ENCODE data around the gene SHROOM3. TPM values are rescaled to one million over a fixed set of nuclear protein-coding genes. Genes with fewer than 3 reads are reported as not detected.
"Not testable (repeated sequence)": the region's sequence is repeated elsewhere in the genome, so short reads cannot be mapped to it uniquely, and the experiment has no call there.

SHROOM3 gene
- total RNA-seq, 1 donor from 2014 or later: 66.6 TPM

DNA sequence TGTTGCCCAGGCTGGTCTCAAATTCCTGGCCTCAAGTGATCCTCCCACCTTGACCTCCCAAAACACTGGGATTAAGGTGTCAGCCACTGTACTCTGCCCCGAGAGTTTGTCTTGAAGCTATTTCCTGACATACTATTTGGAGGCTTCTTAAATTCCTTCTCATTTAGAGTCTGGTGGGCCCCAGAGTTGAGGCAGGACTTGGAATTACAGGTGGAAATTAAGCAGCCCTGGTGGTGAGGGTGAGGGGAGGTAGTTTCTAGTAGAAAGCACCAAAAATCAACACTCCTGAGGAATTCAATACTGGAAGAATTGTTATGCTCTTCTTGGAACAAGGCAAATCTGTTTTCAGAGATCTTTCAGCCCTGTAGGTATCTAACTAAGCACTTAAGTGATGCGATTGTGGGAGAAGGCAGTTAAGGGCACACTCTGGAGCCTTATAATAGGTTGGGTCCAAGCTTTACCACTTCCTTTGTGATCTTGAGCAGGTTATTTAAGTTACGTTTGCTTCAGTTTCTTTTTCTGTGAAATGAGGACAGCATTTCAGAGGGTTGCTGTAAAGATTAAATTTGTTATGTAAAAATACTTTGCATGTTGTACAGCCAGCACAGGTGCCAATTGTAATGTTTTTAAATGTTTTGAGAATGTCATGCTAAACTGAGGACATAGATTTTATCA is 262.2 kb downstream of the SHROOM3 start:
- no peak for DNase-seq (ENCODE audit: low read depth)

DNA sequence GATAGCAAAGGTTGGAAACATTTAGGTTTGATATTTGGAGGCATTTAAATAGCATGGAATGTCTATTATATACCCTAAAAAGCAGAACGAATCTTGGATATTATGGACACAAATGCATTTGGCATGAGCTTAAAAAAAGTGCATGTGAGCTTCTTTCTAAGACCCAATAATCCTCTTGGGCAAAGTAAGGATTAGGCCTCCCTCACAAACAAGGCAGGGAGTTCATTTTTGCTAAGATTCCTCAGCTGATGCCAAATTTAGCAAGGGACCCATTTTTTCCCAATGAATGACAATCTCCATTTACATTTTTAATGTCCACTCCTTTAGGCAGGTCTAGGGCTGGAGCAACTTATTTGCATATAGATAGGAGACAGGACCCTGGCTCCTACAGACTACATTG is 263.1 kb downstream of the SHROOM3 start:
- DNase-seq (ENCODE audit: low read depth): no peak

DNA sequence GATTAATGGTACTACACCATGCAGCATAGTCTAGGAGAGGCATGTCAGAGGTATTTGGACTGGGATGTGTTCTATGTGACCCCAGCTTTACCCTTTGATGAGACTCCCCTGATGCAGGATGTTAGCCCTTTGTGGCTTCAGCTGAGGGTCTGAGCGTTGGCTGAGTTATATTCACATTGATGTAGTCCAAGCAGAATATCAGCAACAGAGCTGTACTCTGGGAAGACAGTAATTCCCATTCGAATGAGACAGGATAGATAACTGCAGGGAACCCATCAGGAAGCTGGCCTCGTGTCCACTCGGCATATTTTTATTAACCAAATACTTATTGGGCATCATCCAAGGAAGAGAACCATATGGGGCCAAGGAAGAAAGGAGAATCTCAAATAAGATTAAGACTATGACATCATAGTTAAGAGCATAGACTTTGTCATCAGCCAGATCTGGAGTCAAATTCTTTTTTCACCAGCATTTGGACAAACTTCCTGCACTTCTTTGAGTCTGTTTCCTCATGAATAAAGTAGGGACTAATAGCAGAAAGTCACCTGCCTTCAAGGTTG is 264.8 kb downstream of the SHROOM3 start:
- DNase-seq (ENCODE audit: low read depth): no peak

DNA sequence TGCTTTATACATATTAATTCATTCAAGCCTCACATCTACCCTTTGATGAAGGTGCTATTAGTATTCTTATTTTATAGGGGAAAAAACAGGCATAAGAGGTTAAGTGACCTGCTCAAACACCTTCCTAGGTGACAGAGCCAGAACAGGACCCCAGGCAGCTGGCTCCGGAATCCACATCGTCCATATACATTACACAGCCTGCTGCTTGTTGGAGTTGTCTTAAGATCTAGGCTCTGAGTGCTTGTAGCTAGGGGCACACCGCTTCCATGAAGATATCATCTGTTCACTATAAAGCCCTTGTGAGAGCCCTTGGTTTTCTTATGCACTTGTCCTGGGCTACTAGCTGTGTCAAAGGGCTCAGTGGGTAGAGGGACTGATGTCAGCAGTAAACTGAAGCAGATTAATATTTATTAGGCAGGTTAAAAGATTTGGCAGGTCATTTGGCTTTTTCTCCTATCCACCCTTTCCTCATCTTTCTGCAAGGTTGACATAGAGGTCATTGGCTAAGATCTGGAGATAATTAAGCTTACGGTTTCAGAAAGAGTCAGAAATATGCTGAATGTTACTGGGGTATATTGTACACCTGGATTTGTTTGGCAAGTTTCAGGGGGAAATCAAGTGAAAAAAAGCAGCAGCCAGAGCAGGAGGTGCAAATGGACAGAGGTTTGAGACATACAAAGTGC is 267.6 kb downstream of the SHROOM3 start:
- DNase-seq (ENCODE audit: low read depth): no peak

DNA sequence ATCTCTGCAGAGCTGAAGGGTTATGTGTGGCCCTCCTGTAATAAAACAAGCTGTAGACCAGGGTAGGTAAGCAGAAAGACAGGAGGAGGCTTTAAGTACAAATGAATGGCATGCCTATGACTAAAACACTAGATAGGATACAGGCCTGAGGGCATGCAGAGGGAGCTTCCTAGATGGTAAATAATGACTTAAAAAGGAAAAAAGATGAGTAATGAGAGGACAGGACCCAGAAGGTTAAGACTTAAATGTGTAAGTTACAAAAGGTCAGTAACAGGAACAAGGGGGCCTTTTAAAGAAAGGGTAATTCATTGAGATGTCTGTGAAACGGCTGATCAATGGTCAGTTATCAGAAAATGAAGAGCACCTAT is 268.1 kb downstream of the SHROOM3 start:
- no peak for DNase-seq (ENCODE audit: low read depth)

DNA sequence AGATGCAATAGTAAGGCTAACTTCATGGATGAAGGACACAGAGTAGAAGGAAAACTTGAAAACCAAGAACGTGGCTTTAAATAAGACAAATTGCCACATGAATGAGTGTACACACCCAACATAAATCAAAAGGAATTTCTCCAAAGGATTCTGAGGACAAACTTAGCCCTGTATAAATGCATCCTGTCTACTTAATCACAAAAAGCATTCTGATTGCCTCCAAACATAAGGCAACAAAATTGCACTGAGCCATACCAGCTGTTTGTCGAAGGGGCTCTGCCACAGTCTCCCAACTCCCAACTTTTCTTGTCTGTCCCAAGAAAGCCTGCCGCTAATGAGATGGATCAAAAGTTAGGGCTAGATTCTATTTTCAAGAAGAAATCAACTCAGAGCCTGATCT is 268.6 kb downstream of the SHROOM3 start:
- peak; percentile 44 for DNase-seq (ENCODE audit: low read depth)

DNA sequence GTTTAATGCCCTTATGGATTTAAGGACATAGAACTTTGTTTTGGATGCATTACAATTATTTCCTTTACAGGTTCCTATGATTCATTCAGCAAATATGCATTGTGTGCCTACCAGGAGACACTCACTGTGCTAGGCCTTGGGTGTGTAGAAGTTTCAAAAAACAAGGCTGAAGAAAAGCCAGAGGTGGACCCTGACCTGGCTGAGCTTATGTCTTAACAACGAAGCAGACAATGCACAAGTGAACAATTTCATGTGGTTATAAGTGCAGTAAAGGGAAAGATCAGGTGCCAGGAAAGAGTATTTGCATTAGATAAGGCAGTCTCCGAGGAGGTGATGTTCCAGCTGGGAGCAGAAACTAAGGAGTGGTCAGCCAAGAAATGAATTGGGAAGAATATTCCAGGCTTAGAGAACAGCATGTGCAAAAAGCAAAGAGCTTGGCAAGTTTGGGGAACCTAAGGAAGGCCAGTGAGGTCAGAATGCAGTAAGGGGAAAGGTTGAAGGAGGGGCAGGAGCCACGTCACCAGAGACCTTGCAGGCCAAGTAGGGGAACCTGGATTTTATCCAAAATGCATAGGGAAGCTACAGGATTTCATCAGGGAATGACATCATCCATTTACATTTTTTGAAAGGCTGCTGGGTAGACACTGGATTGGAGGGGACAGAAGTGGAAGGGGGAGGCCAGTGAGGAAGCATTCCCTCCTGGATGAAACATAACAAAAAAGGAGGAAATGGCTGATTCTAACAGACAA is 269.3 kb downstream of the SHROOM3 start:
- peak; percentile 91 for DNase-seq (ENCODE audit: low read depth)

DNA sequence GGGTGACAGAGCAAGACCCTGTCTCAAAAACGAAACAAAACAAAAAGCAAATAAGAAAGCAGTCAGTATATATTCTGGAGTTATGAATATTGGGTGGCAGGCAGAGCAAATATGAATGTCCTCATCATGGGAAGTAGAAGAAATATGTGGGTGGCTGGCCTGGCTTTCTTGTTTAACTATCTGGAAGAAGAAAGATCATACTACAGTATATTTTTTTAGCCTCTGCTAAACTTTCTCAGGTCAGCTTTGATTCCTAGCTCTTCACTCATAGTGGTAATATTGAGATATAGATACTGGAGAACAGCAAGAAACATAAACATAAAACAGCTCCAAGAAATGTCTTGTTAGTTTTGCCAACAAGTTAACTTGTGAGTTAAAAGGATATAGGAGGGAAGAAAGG is 270.4 kb downstream of the SHROOM3 start:
- no peak for DNase-seq (ENCODE audit: low read depth)

DNA sequence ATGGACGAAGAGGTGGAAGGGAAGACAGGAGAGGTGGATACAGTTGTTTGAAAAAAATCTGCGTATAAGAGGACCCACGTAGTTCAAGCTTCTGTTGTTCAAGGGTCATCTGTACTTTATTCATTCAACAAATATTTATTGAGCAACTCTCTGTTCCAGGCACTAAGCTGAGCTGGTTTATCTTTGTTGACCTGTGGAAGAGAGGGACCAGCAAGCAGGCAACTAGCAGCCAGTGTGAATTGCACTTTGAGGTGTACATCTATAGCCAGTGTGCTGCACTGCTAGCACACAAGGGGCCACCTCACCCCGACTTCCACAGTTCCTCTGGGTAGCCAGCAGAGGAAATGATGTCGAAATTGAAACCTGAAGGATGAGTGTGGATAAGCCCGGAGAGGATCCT is 271.6 kb downstream of the SHROOM3 start:
- no peak for DNase-seq (ENCODE audit: low read depth)

DNA sequence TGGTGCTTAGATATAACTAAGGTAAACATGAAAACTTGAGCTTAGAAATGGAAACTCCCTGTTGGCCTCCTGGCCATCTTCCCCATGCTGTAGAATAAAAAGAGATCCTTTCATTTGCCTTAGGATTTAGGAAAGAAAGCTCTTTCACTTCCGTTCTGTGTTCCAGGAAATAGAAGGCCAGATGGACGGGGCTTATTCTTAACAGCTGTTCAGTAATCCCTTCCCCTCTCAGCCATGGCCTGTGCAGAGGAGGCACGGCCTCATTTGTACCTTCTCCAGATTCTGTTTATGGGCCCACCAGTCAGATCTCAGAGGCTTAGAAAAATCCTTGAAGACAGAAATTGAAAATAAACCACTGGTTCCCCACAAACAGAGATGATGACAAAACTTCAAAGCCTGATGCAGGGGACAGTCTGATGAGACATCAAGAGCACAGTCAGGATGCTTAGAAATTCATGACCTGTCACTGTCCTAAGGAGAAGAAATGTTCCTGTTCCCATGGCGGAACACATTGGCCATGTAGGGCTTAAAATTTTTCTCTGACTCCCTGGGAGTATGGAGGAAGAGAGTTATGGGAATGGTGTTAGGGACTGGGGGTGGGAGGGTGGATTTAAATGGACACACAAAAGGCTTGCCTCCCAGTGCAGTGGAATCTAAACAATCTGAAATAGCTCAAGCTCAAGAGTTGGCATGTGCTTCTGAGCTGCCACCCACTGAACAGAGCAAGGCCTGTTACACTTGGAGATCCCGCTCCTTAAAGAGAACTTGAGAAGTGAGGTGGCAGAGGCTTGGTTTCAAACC is 274.1 kb downstream of the SHROOM3 start:
- peak; percentile 51 for DNase-seq (ENCODE audit: low read depth)

DNA sequence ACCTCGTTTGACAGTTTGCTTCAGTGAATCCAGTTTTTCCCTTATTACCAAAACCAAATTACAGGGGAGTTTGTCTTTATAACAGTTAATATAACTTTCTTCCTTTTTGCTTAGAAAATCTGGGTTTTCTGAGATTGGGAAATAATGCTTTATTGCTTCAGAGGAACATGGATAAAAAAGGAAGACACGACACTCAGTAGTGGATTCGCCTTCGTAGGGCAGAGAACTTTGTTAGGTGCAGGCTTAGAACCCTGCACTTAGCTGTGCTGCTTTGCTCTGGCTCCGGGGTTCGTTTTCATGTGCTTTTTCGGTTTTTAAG is 274.7 kb downstream of the SHROOM3 start:
- no peak for DNase-seq (ENCODE audit: low read depth)

DNA sequence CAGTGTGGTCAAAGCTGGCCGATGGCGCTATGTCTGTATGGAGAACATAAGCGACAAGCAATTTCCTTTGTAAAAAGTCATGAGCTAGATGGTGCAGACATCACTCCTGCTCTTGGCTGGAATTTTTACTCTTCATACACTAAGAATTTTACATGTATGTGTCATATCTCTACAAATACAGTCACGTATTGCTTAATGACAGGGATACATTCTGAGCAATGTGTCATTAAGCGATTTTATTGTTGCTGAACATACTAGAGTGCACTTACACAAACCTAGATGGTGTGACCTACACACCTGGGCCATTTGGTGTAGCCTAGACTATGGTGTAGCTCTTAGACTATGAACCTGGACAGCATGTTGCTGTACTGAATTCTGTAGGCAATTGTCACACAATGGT is 277.5 kb downstream of the SHROOM3 start:
- DNase-seq (ENCODE audit: low read depth): no peak

DNA sequence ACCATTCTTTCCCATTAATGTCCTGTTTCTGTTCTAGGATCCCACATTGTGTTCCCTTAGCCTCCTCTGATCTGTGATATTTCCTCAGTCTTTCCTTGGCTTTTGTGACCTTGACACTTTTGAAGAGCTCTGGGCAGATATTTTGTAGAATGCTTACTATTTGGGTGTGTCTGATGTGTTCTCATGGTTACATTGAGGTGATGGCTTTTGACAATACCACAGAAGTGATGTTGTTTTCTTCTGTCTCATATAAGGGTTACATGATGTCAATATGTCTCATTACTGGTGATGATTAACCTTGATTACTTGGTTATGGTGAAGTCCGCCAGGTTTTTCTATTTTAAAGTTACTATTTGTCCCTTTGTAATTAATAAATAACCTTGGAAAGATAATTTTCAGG is 279.2 kb downstream of the SHROOM3 start:
- peak; percentile 87 for DNase-seq (ENCODE audit: low read depth)

DNA sequence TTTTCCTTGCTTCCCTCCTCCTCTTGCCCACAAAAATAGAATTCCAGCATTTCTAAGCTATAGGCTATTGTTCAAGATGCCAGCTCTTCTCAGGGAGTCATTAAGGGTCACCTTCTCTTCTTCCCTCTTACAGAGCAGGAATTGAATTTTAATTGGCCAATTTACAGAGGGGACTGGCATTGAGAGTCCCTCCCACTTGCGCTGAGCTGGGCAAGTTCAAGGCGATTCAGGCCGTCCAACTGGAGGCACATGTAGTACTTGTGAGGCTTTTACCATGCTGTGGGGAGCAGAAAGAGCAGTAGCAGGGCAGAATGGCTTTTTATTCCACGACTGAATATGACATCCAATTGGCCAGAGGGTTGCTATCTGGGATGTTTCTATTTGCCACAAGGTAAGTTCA is 281.0 kb downstream of the SHROOM3 start:
- DNase-seq (ENCODE audit: low read depth): no peak

DNA sequence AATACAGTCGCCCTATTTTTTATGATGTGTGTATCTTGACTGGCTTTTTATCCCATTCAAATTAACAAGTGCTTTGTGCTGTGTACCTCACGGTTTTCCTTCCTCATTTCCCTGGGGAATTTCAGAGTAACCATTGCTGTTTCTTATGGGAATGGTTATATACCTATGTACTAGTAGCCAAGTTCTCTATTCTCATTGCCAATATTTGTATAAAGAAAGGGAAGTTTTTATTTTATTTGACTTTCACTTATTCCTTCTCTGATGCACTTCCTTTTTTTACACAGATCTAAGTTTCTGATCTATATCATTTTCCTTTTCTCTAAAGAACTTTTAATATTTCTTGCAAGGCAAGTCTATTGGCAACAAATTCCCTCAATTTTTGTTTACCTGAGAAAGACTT is 281.6 kb downstream of the SHROOM3 start:
- no peak for DNase-seq (ENCODE audit: low read depth)

DNA sequence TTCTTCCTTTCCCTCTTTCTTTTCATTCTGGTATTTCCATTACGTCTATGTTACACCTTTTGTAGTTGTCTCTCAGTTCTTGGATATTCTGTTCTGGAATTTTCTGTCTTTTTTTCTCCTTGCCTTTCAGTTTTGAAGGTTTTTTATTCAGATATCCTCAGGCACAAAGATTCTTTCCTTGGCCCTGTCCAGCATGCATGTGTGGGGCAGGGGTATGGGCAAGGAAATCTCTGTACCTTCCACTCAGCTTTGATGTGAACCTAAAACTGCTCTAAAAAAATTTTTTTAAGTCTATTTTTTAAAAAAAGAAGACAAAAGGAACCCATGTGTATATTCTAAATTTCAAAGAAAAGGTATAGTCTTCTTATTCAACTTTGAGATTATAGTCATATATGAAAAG is 282.4 kb downstream of the SHROOM3 start:
- no peak for DNase-seq (ENCODE audit: low read depth)

DNA sequence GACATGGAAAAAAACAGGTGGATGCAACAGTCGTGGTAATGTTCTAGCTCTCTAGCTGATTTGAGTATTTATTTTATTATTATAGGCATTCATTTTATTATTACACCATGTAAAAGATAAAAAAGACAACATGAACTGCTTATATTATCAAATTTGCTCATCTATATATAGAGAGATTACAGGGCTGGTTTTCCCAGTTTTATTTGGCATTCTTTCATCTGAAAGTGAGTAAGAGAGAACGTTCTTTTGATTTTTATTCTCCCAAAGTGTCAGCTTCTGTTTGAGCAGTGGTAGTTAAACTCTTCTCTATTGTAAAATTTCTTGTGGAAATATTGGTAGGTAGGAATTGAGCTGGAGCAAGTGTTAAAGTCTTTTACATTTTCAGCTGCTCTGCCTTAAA is 283.0 kb downstream of the SHROOM3 start:
- no peak for DNase-seq (ENCODE audit: low read depth)

DNA sequence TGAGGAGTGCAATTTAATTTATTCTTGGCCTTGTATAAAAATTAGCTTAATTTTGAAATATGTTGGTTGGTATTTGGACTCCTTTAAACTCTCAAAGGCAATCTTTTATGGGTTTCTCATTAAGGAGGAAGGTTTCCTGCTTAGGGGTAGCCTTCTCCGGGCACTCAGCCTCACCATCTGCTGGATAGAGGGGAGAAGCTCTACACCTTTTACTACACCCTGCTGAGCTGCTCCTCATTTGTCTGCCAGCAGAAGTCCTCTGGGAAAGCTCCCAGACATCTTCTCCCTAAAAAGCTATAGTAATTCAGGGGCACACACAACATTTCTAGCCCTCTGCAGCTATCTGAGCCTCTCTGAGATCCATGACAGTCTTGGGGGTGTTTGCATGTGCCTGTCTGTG is 283.8 kb downstream of the SHROOM3 start:
- DNase-seq (ENCODE audit: low read depth): no peak

DNA sequence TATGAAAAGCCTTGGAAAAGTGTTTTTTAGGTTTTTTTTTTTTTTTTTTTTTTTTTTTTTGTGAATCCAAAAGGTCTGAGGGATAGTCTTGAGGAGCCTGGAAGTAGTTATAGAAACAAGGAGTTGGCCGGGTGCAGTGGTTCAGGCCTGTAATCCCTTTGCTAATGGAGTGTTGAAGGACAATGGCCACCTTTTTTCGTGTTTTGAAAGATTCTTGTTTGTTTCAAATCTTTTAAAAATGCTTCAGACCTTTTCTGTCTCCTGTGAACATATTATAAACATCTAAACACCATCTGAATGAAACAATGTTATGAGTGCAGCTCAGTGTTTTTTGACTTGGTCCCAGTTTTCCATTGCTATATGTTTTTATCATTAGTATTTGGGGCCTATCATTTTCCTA is 285.1 kb downstream of the SHROOM3 start:
- DNase-seq (ENCODE audit: low read depth): no peak

DNA sequence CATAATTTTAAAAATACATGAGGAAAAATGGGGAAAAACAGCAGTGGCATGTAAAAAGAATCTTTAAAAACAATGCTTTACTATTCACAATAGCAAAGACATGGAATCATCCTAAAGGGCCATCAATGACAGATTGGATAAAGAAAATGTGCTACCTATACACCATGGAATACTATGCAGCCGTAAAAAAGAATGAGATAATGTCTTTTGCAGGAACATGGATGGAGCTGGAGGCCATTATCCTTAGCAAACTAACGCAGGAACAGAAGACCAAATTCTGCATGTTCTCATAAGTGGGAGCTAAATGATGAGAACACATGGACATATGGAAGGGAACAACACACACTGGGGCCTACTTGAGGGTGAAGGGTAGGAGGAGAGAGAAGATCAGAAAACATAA is 287.1 kb downstream of the SHROOM3 start:
- not testable (repeated sequence) for DNase-seq (ENCODE audit: low read depth)

DNA sequence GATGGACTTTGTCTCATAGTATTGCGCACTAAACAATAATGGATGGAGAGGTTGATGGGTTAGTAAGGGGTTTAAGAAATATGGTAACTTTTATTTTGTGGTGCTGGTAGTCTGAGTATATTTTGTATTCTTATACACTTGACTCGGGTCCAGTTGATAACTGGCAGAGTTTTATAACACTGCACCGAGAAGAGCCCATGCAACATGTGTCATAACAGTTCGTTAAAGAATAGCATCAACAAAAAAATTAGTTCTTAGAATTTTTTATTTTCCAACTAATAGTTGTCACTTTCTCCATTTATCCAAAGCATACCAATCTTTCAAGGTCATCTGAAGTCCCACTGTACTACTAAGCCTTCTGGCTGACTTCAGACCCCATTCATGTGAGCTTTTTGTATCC is 287.8 kb downstream of the SHROOM3 start:
- no peak for DNase-seq (ENCODE audit: low read depth)

DNA sequence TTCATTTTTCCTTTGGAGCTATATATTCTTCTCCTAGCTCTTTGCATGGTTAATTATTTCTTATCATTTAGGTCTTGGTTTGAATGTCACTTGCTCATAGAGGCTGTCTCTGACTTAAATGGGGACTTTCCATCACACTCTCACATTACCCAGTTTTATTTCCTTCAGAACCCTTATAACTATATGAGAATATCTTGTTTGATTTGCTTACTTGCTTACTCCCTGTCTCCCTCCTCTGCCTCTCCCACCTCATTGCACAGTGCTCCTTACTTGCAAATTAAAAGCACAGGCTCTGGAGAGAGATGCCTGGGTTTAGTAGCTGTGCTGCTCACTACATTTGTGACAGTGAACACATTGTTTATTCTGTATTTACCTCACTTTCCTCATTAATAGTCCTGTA is 288.3 kb downstream of the SHROOM3 start:
- DNase-seq (ENCODE audit: low read depth): peak; percentile 45
